Activated CD4-positive, alpha-beta T cell treated with anti-CD3 and anti-CD28 coated beads, Interleukin-10, Interleukin-2, amounts not matched to agents 100 ng/mL and 50 ng/mL, durations not matched to agents 16 hours and 8 hours (primary cell): Measurements from ENCODE around the gene JMJD1C.
A peak's percentile ranks its signal among the peaks of the same experiment; 100 is the strongest.

Experiments used
- DNase-seq: peaks from one replicate; pipeline ENCODE4 v3.0.0-alpha.2; 2020

The JMJD1C gene

DNA sequence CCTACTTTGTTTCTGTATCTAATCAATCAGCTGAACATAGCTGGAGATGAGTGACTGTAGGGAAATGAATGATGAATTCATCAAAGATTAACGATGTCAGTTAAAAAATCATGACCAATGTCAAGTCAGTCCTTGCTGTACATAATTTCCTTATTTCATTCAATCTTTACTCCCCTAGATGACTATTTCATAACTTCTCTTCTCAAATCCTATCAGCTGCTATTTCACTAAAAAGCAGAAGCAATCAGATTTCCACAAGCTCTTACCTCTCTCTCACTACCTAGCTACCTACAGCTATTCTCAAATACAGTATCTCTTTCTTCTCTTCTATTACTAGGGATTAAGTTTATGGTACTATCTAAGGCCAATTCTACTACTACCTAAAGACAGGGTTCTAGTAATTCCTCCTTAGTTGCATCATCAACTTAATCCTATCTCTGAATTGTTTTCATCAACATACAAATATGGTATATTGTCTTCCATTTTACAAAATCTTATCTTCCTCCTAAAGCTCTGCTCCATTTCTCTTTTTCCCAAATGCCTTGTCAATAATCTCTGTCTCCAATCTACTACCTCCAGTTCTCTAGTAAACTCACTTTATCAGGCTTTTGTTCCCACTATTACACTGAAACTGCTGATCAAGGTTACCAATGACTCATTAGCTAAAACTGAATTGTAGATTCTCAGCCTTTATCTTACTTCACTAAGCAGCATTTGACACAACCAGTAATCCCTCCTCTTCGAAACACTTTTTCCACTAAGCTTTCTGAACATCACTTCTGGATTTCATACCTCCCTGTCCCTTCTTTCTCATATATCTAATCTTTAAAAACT lies 28.4 kb downstream of the JMJD1C start:
- DNase-seq, result peak; percentile 6

- no peak for DNase-seq
Observed at GRCh38 chr10:63436225-63436624, 29.6 kb downstream of the JMJD1C start.

- DNase-seq, result no peak
Observed at GRCh38 chr10:63434866-63435854, 30.6 kb downstream of the JMJD1C start.

- DNase-seq, result peak; percentile 17
Observed at GRCh38 chr10:63431962-63432797, 33.6 kb downstream of the JMJD1C start.

GRCh38 chr10:63430999-63431356 lies 34.8 kb downstream of the JMJD1C start:
- DNase-seq, result no peak

GRCh38 chr10:63430091-63430998 lies 35.4 kb downstream of the JMJD1C start:
- no peak for DNase-seq

DNA sequence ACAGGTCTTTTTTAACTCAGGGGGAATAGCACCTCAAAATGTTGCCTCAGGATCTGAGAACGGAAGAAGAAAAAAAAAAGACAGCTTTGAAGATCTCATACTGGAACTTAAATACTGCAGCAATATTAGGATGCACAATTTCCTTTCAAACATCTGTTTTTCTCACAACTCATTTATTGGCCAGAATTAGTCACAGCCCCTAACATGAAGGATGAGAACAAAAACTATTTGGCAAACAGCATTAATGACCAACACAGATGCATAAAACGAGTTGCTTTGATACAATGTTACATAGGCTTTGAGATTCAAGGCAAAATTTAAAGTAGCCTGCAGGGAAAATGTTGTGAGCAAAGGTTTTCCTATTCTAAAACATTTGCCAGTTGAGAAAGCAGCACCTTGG lies 36.5 kb downstream of the JMJD1C start:
- DNase-seq, result no peak

- DNase-seq, result no peak
Observed at GRCh38 chr10:63427013-63427412, 38.8 kb downstream of the JMJD1C start.

DNA sequence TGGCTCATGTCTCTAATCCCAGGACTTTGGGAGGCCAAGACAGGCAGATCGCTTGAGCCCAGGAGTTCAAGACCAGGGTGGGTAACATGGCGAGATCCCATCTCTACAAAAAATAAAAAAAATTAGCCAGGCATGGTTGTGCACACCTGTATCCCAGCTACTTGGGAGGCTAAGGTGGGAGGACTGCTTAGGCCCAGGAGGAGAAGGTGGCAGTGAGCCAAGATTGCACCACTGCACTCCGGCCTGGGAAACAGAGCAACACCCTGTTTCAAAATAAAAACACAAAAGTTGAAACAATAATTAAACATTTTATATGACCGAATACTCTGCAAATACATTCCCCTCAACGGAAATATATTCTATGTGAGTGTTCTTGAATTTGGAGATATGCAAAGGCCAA lies 40.3 kb downstream of the JMJD1C start:
- no peak for DNase-seq

GRCh38 chr10:63424576-63424975 lies 41.2 kb downstream of the JMJD1C start:
- DNase-seq, result no peak

DNA sequence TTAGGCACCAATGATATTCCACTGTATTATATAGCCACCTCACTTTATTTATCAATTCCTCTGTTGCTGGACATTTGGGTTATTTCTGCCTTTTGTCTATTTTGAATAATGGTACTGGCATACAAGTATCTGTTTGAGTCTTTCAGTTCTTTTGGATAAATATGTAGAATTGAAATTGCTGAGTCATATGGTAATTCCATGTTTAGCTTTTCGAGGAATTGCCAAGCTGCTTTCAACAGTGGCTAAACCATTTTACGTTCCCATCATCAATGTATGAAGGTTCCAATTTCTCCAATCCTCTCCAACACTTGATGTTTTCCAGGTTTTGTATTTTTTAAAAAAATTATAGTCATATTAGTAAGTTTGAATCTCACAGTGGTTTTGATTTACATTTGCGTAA lies 42.3 kb downstream of the JMJD1C start:
- DNase-seq, result no peak

DNA sequence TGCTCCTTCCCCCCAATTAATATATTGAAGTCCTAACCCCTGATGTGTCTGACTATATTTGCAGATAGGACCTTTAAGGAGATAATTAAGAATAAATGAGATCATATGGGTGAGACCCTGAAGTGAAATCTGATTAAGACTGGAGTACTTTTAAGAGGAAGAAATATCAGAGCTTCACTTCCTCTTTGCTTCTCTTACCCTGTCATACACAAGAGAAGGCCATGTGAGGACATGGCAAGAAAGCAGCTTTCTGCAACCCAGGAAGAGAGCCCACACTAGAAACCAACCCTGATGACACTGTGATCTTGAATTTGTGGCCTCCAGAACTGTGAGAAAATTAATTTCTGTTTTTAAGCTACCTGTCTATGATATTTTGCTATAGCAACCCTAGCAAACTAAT lies 44.2 kb downstream of the JMJD1C start:
- no peak for DNase-seq

DNA sequence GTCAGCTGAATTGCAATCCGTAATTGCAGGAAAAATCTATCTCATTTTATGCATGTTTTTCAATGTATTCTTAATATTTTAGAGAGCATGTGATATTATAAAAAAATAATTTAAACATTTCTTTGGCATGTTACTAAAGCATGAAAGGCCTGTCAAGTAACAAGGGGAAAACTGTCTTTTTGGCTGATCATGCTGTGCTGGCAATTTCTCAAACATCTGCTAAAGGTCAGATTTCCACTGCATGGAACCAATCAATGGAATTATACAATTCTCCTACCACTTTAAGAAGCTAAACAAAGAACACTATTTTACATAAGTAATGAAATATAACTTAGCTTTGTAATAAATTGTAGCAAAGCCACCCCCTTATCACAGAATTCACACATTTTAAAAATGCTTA lies 49.4 kb downstream of the JMJD1C start:
- DNase-seq, result no peak

GRCh38 chr10:63415640-63416244 lies 50.0 kb downstream of the JMJD1C start:
- no peak for DNase-seq

DNA sequence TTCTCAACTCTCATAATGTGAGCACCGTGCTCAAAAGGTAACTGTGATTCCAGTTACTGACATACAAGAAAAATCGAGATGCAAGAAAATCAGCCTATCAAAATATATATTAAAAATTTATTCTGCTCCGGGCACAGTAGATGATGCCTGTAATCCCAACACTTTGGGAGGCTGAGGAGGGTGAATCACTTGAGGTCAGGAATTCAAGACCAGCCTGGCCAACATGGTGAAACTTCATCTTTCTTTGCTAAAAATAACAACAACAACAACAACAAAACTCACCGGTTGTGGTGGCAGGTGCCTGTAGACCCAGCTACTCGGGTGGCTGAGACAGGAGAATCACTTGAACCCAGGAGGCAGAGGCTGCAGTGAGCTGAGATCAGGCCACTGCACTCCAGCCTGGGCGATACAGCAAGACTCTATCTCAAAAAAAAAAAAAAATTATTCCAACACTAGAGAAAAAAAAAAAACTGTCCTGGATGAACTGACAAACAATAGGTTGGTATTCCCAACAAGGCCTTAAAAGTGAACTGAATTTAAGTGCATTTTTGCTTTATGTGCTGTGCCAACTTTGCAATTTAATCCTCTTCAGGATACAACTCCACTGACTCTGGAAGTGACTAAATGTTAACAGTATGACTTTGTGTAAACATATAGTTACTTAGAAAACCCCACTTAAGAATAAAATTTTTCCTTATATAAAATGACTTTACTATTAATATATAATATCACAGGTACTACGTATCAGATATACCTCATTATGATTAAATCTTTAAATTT lies 51.1 kb downstream of the JMJD1C start:
- no peak for DNase-seq

DNA sequence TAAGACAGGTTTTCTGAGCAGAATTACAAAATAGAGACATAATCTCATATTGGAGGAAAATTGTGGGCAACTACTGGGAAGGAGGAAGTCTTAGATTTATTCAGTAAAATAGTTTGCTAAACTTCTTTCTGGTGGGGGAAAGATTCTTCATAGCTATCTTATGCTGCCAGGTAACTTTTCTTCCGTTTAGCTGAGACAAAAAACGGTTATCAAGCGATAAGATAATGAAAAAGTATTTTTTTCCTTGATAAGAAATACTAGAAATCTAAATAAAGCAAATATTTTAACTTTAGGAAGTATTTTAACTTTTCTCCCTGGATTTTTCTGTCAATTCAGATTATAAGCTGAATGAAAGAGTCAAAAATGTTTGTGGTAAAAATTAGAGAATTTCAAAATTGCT lies 52.3 kb downstream of the JMJD1C start:
- no peak for DNase-seq

DNA sequence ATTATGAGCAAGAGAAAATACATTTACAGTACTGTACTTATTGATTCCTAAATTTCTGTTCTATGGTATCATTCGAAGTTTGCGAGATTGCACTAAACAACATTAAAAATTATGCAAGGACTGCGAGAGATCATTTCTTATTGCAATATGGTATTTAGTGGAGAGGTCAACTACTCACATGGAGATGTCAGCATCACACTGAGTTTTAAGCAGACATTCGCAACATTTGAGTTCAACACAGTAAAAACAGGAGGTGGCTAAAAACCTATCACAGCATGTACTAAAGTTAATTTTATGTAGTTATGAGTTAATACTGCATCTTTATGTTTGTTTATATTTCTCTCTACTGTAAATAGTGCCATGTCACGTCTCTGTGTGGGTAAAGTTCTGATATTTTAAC lies 53.5 kb downstream of the JMJD1C start:
- DNase-seq, result no peak

- DNase-seq, result no peak
Observed at GRCh38 chr10:63410633-63411032, 55.1 kb downstream of the JMJD1C start.

DNA sequence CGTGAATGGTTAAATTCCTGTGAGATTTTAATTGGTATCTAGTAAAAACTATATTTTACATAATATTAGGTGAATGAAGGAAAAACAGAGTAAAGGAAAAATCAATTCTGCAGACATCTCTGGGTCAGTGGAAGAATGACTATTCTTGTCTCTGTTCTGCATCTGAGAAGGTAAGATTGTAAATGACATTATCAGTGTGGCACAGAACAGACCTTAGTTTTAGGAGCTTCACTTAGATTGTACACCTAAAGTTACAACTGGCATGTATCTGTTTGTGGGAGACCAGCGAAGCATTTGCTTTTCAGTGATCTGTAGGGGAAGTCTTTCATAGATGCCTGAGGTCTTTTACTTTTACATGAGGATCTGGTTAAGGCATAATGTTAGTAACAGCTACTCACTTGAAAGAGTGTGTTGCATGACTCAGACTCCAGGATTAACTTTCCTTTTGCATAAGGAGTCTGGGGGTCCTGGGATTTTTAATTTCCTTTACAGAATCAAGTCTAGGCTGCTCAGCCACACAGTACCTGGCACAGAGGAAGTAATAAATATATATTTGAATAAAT lies 56.2 kb downstream of the JMJD1C start:
- no peak for DNase-seq

GRCh38 chr10:63407136-63407662 lies 58.6 kb downstream of the JMJD1C start:
- no peak for DNase-seq
